Measurements from ENCODE around the gene KLK13. TPM values are rescaled to one million over a fixed set of nuclear protein-coding genes. Genes with fewer than 3 reads are reported as not detected.

KLK13 gene
- under 1 TPM in 1 of 4 donors, not detected in 3; 0.63 TPM for total RNA-seq

DNA sequence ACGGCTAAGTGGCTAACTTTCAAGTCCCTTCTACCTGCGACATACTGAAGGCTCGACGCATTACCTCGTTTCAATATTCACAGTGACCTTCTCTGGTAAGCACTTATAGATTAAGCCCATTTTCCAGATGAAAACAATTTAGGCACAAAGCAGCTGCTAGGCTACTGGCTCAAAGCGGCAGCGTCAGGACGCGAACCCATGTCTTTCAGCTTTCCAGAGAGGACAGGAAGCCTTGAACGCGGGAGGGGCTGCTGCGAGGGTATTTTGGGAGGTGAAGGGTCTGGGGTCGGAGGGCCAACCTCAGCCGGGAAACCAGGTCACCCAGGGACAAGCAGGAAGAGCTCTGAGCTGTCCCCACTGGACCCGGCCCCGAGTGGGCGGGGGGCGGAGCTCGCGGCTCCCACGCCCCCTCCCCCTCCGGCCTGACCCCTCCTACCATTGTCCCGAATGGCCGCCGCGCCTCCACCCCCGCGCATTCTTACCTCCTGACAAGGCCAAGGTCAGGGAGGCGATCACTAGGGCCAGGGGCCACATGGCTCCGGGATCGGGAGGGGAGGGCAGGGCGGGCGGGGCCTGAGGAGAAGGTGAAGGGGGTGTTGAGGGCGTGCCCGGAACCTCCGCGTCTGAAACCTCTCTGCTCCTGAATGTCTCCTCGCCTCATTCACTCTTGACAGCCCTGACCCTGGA, at the start of gene KLK13:
Gene KLK13 (minus strand): TSS at position 559 of the 687 bp plus-strand sequence. CDS start 25 bp downstream, at position 534.
- Histone ChIP-seq H3K4me1 (peaks cover 0 to 14% (median 0%) of the 10 kb centered on the region in 4 donors), H3K9me3 (no peaks in the 10 kb centered on the region), H3K4me3 (peak within 1 kb of the TSS in 1 of 4 donors; percentile 36), H3K27me3 (peaks cover 0 to 25% of the 10 kb centered on the region in 2 donors), H3K27ac (no peak within 1 kb of the TSS), H3K36me3 (no peaks in the 10 kb centered on the region)
- WGBS, 2 donors, result 17 to 19% methylated on average over 28 to 34 of the region's 38 CpGs
- no peak for TF ChIP-seq POLR2A (IDR thresholded peaks at IDR 0.05)
- no peak for TF ChIP-seq CTCF (IDR thresholded peaks at IDR 0.05)
- no peak for TF ChIP-seq EP300 (IDR thresholded peaks at IDR 0.05)
- no peak for DNase-seq (ENCODE audit: low spot score in 2 of 2)

GRCh38 chr19:51114087-51114729, 49.3 kb upstream of the KLK13 start:
- Histone ChIP-seq H3K27me3 (peaks cover 0 to 9% of the 10 kb centered on the region in 2 donors), H3K4me3 (no peak overlapping the region), H3K36me3 (no peaks in the 10 kb centered on the region), H3K27ac (no peak overlapping the region), H3K4me1 (no peaks in the 10 kb centered on the region), H3K9me3 (no peaks in the 10 kb centered on the region)
- WGBS, 2 donors, result 76 to 84% methylated on average over 6 of the region's 6 CpGs
- no peak for DNase-seq (ENCODE audit: low spot score in 2 of 2)
- no peak for TF ChIP-seq EP300 (IDR thresholded peaks at IDR 0.05)
- no peak for TF ChIP-seq POLR2A (IDR thresholded peaks at IDR 0.05)
- no peak for TF ChIP-seq CTCF (IDR thresholded peaks at IDR 0.05)

GRCh38 chr19:51111606-51112005, 46.7 kb upstream of the KLK13 start:
- Histone ChIP-seq H3K36me3 (no peaks in the 10 kb centered on the region), H3K4me1 (peaks cover 0 to 18% (median 8%) of the 10 kb centered on the region in 4 donors), H3K27ac (no peak overlapping the region), H3K27me3 (no peaks in the 10 kb centered on the region), H3K9me3 (no peaks in the 10 kb centered on the region), H3K4me3 (no peak overlapping the region)
- TF ChIP-seq CTCF (IDR thresholded peaks at IDR 0.05), result no peak
- TF ChIP-seq EP300 (IDR thresholded peaks at IDR 0.05), result no peak
- TF ChIP-seq POLR2A (IDR thresholded peaks at IDR 0.05), result no peak
- no peak for DNase-seq (ENCODE audit: low spot score in 2 of 2)
- 41 to 47% methylated on average over 6 of the region's 6 CpGs for WGBS, 2 donors

GRCh38 chr19:51110666-51110971, 45.7 kb upstream of the KLK13 start:
- no peaks in the 10 kb centered on the region for H3K9me3 ChIP-seq
- no peak overlapping the region for H3K27ac ChIP-seq
- no peak for DNase-seq (ENCODE audit: low spot score in 2 of 2)
- H3K27me3 ChIP-seq, result no peaks in the 10 kb centered on the region
- H3K36me3 ChIP-seq, result peaks cover 0 to 6% (median 0%) of the 10 kb centered on the region in 3 donors
- 71 to 79% methylated on average over 1 of the region's 1 CpG for WGBS, 2 donors
- no peak for TF ChIP-seq EP300 (IDR thresholded peaks at IDR 0.05)
- no peak for TF ChIP-seq POLR2A (IDR thresholded peaks at IDR 0.05)
- no peak for TF ChIP-seq CTCF (IDR thresholded peaks at IDR 0.05)
- no peak overlapping the region for H3K4me3 ChIP-seq
- H3K4me1 ChIP-seq, result peaks cover 0 to 24% (median 8%) of the 10 kb centered on the region in 4 donors

DNA sequence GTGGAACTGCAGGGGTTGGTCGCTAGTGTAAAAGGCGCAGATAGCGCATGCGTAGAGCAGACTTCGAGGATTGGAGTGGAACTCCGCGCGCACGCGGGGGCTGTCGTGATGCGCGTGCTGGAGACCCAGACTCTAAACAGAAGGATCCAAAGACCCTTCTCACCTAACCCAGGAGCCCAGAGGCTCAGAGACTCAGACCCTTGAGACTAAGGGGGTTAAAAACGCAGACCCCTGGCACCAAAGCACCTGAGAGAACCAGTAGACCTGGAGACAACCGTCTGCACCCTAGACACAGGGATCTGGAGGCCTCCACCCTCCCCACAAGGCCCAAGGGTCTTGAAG, 43.9 kb upstream of the KLK13 start:
- peak overlapping the region; percentile 62 to 71 (median 67) for H3K4me3 ChIP-seq
- peaks cover 0 to 24% (median 0%) of the 10 kb centered on the region in 3 donors for H3K36me3 ChIP-seq
- peak overlapping the region; percentile 37 to 88 (median 69) for H3K27ac ChIP-seq
- TF ChIP-seq CTCF (IDR thresholded peaks at IDR 0.05) (peak in 1 of 5 experiments; percentile 2), POLR2A (IDR thresholded peaks at IDR 0.05) (no peak), EP300 (IDR thresholded peaks at IDR 0.05) (no peak)
- WGBS, 2 donors, result 1 to 3% methylated on average over 15 of the region's 15 CpGs
- H3K27me3 ChIP-seq, result no peaks in the 10 kb centered on the region
- no peak for DNase-seq (ENCODE audit: low spot score in 2 of 2)
- H3K4me1 ChIP-seq, result peaks cover 0 to 30% (median 8%) of the 10 kb centered on the region in 4 donors
- H3K9me3 ChIP-seq, result no peaks in the 10 kb centered on the region

Measured in tibial nerve (tissue), 4 donors.